RWPE1 (cell line): ENCODE results near the gene MMP24OS.

Experiments used
- CTCF ChIA-PET: fragments of 350-600 bp; sonication (Branson Sonifier 250); formaldehyde crosslinking; extraction: SDS; loops from one replicate; lab custom pipeline; 2021; lab: Yijun Ruan, JAX
- POLR2A ChIA-PET: fragments of 400-600 bp; formaldehyde crosslinking; extraction: SDS; loops from one replicate; lab custom pipeline; 2020; ENCODE audit warnings: antibody characterized with exemption; ENCODE audit not compliant: low non-redundant PET; lab: Yijun Ruan, JAX
- DNase-seq: peaks from one replicate; pipeline ENCODE4 v3.0.0; 2012; ENCODE audit warnings: low spot score
- H3K27ac ChIP-seq: fragments of 450-650 bp; 2 replicates; pipeline ENCODE4 v1.5.1; 2017
- TF ChIP-seq, protein P1 (sequence below): fragments of 450-650 bp; conservative IDR thresholded peaks from 2 replicates; pipeline ENCODE4 v1.5.1; 2017; ENCODE audit warnings: low read depth, mild to moderate bottlenecking

Gene MMP24OS

DNA sequence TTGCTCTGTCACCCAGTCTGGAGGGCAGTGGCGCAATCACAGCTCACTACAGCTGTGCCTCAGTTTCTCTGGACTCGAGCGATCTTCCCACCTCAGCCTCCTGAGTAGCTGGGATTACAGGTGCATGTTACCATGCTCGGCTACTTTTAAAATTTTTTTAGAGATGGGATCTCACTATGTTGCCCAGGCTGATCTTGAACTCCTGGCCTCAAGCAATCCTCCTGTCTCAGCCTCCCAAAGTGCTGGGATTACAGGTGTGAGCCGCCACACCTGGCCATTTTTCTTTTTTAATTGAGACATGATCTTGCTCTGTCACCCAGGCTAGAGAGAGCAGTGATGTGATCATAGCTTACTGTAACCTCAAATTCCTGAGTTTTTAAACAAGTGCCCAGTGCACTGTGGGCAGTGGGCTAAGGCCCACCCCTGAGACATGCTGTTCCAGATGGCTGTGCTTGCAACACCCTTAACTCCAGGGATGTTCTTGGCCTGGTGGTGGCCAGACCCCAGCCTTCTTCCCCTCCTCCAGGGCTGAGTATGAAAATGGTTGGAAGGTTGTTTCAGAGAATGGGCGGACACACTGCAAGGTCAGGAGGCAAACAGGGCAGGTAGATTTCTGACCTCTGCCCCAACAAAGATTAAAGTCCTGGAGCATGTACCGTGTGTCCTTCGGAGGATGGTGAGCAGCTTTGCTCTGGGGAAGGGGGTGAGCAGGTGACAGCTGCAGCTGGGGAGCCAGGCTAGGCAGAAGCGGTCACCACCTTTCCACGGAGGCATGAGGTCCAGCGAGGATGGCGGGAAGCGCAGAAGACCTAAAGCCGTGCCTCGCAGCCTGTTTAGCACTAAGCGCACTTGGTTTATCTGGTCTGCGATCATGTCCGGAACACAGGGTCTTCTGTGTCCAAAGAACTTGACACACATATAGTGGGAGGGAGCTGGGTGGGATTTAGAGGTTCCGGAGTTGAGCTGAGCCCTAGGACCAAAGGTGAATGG lies 15.7 kb upstream of the MMP24OS start:
- TF ChIP-seq, protein P1, sequence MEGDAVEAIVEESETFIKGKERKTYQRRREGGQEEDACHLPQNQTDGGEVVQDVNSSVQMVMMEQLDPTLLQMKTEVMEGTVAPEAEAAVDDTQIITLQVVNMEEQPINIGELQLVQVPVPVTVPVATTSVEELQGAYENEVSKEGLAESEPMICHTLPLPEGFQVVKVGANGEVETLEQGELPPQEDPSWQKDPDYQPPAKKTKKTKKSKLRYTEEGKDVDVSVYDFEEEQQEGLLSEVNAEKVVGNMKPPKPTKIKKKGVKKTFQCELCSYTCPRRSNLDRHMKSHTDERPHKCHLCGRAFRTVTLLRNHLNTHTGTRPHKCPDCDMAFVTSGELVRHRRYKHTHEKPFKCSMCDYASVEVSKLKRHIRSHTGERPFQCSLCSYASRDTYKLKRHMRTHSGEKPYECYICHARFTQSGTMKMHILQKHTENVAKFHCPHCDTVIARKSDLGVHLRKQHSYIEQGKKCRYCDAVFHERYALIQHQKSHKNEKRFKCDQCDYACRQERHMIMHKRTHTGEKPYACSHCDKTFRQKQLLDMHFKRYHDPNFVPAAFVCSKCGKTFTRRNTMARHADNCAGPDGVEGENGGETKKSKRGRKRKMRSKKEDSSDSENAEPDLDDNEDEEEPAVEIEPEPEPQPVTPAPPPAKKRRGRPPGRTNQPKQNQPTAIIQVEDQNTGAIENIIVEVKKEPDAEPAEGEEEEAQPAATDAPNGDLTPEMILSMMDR, result no peak
- CTCF ChIA-PET, result interaction anchor here (2.3 kb wide), 1 partner anchor 10 kb away, joined by 12 read pairs; no protein-coding TSS in a partner anchor

DNA sequence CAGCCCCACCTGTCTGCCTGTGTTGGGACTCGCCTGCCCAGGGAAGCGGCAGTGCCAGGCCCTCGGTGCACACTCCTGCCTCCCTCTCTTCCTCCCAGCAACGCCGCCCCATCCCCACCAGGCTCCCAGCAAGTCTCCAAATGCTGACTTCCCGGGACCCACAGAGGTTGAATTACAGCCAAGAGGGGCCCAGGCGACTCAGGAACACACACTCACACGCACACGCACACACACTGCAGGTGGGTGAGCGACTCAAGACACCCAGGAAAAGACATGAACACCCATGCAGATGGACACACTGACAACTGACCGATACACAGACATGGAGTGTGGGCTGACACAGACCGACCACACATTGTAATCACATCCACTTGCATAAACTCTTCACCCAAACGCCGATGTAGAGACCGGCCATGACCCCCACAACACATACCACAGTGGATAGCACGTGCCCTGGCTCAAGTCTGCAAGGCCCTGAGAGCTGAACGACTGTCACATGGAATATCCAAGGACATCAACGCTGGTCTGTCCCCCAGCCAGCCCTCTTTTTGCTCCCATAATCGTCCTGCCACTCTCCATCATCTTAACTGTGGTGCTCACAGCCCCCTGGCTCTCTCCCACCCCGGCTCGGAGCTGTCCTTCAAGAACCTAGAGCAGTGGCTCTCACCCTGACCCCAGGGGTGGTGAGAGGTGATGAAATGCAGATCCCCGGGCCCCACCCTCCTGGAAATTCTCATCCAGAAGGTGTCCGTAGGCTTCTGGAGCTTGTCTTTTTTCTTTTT lies 14.8 kb upstream of the MMP24OS start:
- no peak overlapping the region for H3K27ac ChIP-seq
- CTCF ChIA-PET, result interaction anchor here (1.5 kb wide), 1 partner anchor 10 kb away, joined by 3 read pairs; no protein-coding TSS in a partner anchor
- TF ChIP-seq, protein P1, result no peak
- POLR2A ChIA-PET, result interaction anchor here (1.1 kb wide), 1 partner anchor 9 kb away, joined by 4 read pairs; the partner anchor contains the start of gene EIF6
- DNase-seq, result no peak

More for the DNA sequence above, 15.7 kb upstream of the MMP24OS start:
- DNase-seq, result no peak
- H3K27ac ChIP-seq, result no peak overlapping the region
- POLR2A ChIA-PET, result interaction anchor here (1.1 kb wide), 1 partner anchor 9 kb away, joined by 4 read pairs; the partner anchor contains the start of gene EIF6

DNA sequence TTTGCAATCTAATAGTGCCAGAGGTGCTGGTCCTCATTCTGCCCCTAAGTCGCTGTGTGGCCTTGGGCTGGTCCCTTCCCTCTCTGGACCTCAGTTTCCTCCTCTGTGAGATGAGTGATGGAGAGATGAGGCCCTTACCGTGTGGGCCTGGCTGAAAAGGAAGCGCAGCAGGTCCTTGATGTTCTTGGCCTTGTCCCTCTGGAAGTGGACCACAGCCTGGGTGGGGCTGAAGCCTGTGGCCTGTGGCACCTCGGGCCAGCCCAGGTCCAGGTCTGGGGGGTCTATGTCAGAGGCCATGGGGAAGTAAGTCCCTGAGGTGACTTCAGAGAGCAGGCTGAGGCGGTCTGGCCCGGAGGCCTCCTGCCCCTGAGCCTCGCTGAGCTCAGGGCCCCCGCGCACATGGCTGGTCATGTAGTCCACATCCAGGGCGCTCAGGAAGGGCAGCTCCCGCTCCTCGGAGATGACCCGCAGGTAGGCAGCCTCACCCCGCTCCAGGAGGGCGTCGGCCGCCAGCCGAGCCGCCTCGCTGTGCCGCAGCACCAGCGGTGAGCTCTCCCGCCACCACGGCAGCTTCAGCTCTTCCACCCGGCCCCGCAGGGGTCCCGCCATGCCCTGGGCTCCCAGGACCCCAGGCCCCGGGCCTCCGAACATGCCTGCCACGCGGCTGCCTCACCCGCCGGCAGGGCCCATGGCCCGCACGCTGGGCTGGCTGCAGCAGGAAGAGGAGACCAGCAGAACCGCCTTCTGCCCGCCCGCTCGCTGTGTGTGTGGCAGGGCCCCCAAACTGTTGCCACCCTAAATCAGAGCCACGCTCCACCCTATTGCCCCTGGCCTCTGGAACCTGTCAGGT lies 14.0 kb upstream of the MMP24OS start, which contains the start of gene FAM83C:
TSS of gene FAM83C (minus strand) at position 772 of the 850 bp plus-strand sequence. CDS start at position 651, 121 bp downstream.
- DNase-seq, result no peak
- H3K27ac ChIP-seq, result no peak within 1 kb of the TSS
- CTCF ChIA-PET, result interaction anchor here (1.5 kb wide), 1 partner anchor 11 kb away, joined by 3 read pairs; no protein-coding TSS in a partner anchor
- POLR2A ChIA-PET, result interaction anchor here (0.9 kb wide), 1 partner anchor 163 kb away, joined by 3 read pairs; no protein-coding TSS in a partner anchor
- TF ChIP-seq, protein P1, result no peak

DNA sequence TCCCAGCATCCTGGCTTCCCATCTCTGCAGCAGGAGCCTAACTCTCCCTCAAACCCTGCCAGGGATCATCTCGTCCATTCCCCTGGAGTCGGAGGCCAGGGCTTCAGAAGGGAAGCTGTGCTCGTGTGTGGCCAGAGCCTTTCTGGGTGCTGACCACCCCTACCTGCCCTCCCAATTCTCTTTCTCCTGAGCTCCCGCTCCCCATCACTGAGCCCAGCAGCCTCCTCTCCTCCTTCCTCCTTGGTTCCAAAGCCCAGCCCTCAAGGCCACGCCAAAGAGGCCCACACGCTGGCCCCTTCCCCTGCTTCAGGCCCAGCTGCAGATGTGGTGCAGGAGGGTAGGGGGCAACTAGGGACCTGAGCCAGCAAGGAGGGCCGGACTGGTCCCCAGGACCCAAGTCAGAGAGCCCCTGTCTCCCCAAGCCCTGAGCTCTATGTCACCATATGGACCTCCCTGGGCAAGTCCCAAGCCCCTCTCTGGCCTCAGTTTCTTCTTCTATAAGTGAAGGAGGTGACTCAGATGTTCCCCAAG lies 13.0 kb upstream of the MMP24OS start:
- CTCF ChIA-PET, result interaction anchor here (0.6 to 1.5 kb wide), 2 partner anchors 12 to 18 kb away, joined by 3 to 6 read pairs; no protein-coding TSS in a partner anchor
- TF ChIP-seq, protein P1, result no peak
- no peak overlapping the region for H3K27ac ChIP-seq
- no peak for DNase-seq
- POLR2A ChIA-PET, result interaction anchor here (0.9 kb wide), 1 partner anchor 164 kb away, joined by 3 read pairs; no protein-coding TSS in a partner anchor

DNA sequence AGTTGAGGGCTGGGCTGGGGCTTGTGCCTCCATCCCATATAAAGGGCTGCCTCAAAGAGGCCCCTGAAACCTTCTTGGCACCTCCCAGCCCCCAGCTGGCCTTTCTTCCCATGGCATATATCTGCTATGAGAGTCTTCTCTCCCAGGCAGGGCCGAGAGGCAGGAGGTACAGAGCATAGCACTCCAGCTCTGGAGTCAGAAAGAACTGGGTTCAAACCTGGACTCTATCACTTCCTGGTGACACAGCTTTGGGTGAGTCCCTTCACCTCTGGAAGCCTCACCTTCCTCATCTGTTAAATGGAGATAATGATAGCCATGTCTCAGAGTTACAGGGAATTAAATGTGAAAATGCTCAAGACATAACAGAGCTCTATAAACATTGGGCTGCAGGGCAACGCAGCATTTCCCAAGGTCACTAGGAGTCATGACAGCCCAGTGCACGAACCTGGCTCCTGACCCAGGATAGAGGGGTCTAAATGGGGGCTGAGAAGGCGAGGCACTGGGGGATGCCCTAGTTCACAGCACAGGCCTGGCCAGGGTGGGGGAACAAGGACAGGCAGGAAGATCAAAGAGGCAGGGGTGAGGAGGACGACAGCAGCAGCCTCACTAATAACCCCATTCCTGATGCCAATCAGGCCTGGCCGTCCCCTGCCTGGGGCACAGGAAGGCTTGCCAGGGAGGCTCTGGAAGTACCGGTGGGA lies 12.4 kb upstream of the MMP24OS start:
- ChIA-PET CTCF (interaction anchor here (0.6 to 1.4 kb wide), 4 partner anchors 13 to 157 kb away, joined by 3 to 9 read pairs (median 6); no protein-coding TSS in a partner anchor), POLR2A (no interaction called here)
- no peak overlapping the region for H3K27ac ChIP-seq
- TF ChIP-seq, protein P1, result no peak
- DNase-seq, result no peak
